ENCODE results near the gene MATN1. TPM values are rescaled to one million over a fixed set of nuclear protein-coding genes. Genes with fewer than 3 reads are reported as not detected.

MATN1 gene
- total RNA-seq, 2 donors from 2014 or later: not detected

GRCh38 chr1:30682396-30683275 is 40.7 kb downstream of the MATN1 start:
- Histone ChIP-seq H3K4me1 (ENCODE audit: control insufficient read depth, insufficient read depth, low read length) (peaks cover 10% of the 10 kb centered on the region), H3K27me3 (ENCODE audit: control insufficient read depth, insufficient read depth, low read length, poor library complexity, severe bottlenecking) (peaks cover 13% of the 10 kb centered on the region), H3K4me3 (ENCODE audit: low read length) (no peak overlapping the region), H3K9ac (ENCODE audit: extremely low read depth, low read length, poor library complexity, severe bottlenecking) (no peak overlapping the region), H3K36me3 (ENCODE audit: control insufficient read depth, insufficient read depth, low read length) (no peaks in the 10 kb centered on the region), H3K27ac (ENCODE audit: low read depth, low read length) (no peak overlapping the region), H3K9me3 (ENCODE audit: control insufficient read depth, low read length) (peaks cover 21% of the 10 kb centered on the region)
- no peak for TF ChIP-seq CTCF (conservative IDR thresholded peaks at IDR 0.05)
- peaks cover 13% of the 10 kb centered on the region for H3K9me3 Mint-ChIP-seq
- H3K4me3 Mint-ChIP-seq: no peak overlapping the region
- H3K27ac Mint-ChIP-seq: no peak overlapping the region
- WGBS, 2 experiments (ENCODE audit: insufficient coverage in 1 of 2, insufficient read length in 1 of 2): 87 to 91% methylated on average over 5 to 8 of the region's 8 CpGs
- DNase-seq: peak; percentile 39
- peaks cover 21% of the 10 kb centered on the region for H3K27me3 Mint-ChIP-seq (ENCODE audit: insufficient read depth)
- no peaks in the 10 kb centered on the region for H3K36me3 Mint-ChIP-seq (ENCODE audit: low read depth)
- H3K4me1 Mint-ChIP-seq: peaks cover 11% of the 10 kb centered on the region

GRCh38 chr1:30681782-30682181 is 41.6 kb downstream of the MATN1 start:
- no peak overlapping the region for H3K27ac ChIP-seq (ENCODE audit: low read depth, low read length)
- no peaks in the 10 kb centered on the region for H3K36me3 ChIP-seq (ENCODE audit: control insufficient read depth, insufficient read depth, low read length)
- peaks cover 21% of the 10 kb centered on the region for H3K27me3 Mint-ChIP-seq (ENCODE audit: insufficient read depth)
- H3K27ac Mint-ChIP-seq: no peak overlapping the region
- no peak overlapping the region for H3K4me3 ChIP-seq (ENCODE audit: low read length)
- H3K9me3 ChIP-seq (ENCODE audit: control insufficient read depth, low read length): peaks cover 21% of the 10 kb centered on the region
- peak; percentile 18 for DNase-seq
- H3K4me1 Mint-ChIP-seq: peaks cover 10% of the 10 kb centered on the region
- H3K27me3 ChIP-seq (ENCODE audit: control insufficient read depth, insufficient read depth, low read length, poor library complexity, severe bottlenecking): peaks cover 13% of the 10 kb centered on the region
- H3K9me3 Mint-ChIP-seq: peaks cover 13% of the 10 kb centered on the region
- peaks cover 10% of the 10 kb centered on the region for H3K4me1 ChIP-seq (ENCODE audit: control insufficient read depth, insufficient read depth, low read length)
- no peak overlapping the region for H3K4me3 Mint-ChIP-seq
- H3K9ac ChIP-seq (ENCODE audit: extremely low read depth, low read length, poor library complexity, severe bottlenecking): no peak overlapping the region
- 89 to 100% methylated on average over 3 of the region's 3 CpGs for WGBS, 2 experiments (ENCODE audit: insufficient coverage in 1 of 2, insufficient read length in 1 of 2)
- no peaks in the 10 kb centered on the region for H3K36me3 Mint-ChIP-seq (ENCODE audit: low read depth)
- TF ChIP-seq CTCF (conservative IDR thresholded peaks at IDR 0.05): no peak

DNA sequence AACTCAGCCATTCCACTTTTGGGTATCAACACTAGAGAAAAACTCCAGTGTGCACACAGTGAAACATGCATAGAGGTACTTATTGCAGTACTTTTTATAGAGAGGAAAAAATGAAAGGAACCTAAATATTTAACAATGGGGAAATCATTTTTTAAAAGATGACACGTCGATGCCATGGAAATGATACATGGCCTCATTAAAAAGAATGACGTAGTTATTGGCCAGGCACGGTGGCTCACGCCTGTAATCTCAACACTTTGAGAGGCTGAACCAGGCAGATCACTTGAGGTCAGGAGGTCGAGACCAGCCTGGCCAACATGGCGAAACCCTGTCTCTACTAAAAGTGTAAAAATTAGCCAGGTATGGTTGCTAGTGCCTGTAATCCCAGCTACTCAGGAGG is 42.5 kb downstream of the MATN1 start:
- H3K4me1 ChIP-seq (ENCODE audit: control insufficient read depth, insufficient read depth, low read length): peaks cover 3% of the 10 kb centered on the region
- no peak overlapping the region for H3K27ac ChIP-seq (ENCODE audit: low read depth, low read length)
- no peak overlapping the region for H3K4me3 Mint-ChIP-seq
- H3K36me3 Mint-ChIP-seq (ENCODE audit: low read depth): no peaks in the 10 kb centered on the region
- H3K27me3 Mint-ChIP-seq (ENCODE audit: insufficient read depth): peaks cover 21% of the 10 kb centered on the region
- WGBS, 2 experiments (ENCODE audit: insufficient coverage in 1 of 2, insufficient read length in 1 of 2): 96% methylated on average over 7 of the region's 7 CpGs
- no peak for TF ChIP-seq CTCF (conservative IDR thresholded peaks at IDR 0.05)
- H3K9me3 Mint-ChIP-seq: peaks cover 13% of the 10 kb centered on the region
- DNase-seq: peak; percentile 10
- H3K9me3 ChIP-seq (ENCODE audit: control insufficient read depth, low read length): peaks cover 26% of the 10 kb centered on the region
- H3K9ac ChIP-seq (ENCODE audit: extremely low read depth, low read length, poor library complexity, severe bottlenecking): no peak overlapping the region
- H3K4me1 Mint-ChIP-seq: peaks cover 2% of the 10 kb centered on the region
- no peak overlapping the region for H3K27ac Mint-ChIP-seq
- no peaks in the 10 kb centered on the region for H3K36me3 ChIP-seq (ENCODE audit: control insufficient read depth, insufficient read depth, low read length)
- H3K27me3 ChIP-seq (ENCODE audit: control insufficient read depth, insufficient read depth, low read length, poor library complexity, severe bottlenecking): peaks cover 13% of the 10 kb centered on the region
- no peak overlapping the region for H3K4me3 ChIP-seq (ENCODE audit: low read length)
